B cell (primary cell): ENCODE data around the gene ST8SIA2. TPM values are rescaled to one million over a fixed set of nuclear protein-coding genes. Genes with fewer than 3 reads are reported as not detected.

Source experiments
- polyA plus RNA-seq: library from polyadenylated mRNA; depleted of rRNA; stranded (reverse); fragments of >200 nt; gene quantifications from 2 replicates; pipeline ENCODE4 v1.2.3, GENCODE V29; 2012
- small RNA-seq: library from RNA; depleted of rRNA; stranded (forward); fragments of <200 nt; gene quantifications from one replicate; pipeline ENCODE3, GENCODE V24; 2012; ENCODE audit warnings: low replicate concordance, low read depth; ENCODE audit not compliant: insufficient read length
- total RNA-seq, 2 donors: library from RNA; stranded (reverse); fragments of 120-200 nt in 1 of 2; gene quantifications; 1 replicate in 1 of 2; 2 replicates in 1 of 2; pipeline versions ENCODE4 v1.2.3 to v1.2.4, GENCODE V29; 2013 to 2022

Gene ST8SIA2
- total and polyA plus RNA-seq, 2 donors (not counting 1 experiment from before 2014, with no cell fraction given), result not detected

Small RNA genes lying within 50 kb of the gene (small RNA-seq; reads per million reads assigned to genes)
- not detected for gene RF01233
